ENCODE measurements around the gene TNFAIP8L2. TPM values are rescaled to one million over a fixed set of nuclear protein-coding genes. Genes with fewer than 3 reads are reported as not detected.
A peak's percentile ranks its signal among the peaks of the same experiment; 100 is the strongest.
"Not testable (repeated sequence)": the region's sequence is repeated elsewhere in the genome, so short reads cannot be mapped to it uniquely, and the experiment has no call there.

Gene TNFAIP8L2
- polyA plus RNA-seq, 1 donor = 1.7 TPM

- no peak for DNase-seq (ENCODE audit: low read depth)
These were observed 10.4 kb upstream of the TNFAIP8L2 start for GRCh38 chr1:151146072-151146411.

- DNase-seq (ENCODE audit: low read depth) = peak; percentile 86
These were observed 9.9 kb upstream of the TNFAIP8L2 start, which contains the start of gene SEMA6C for GRCh38 chr1:151146412-151147131. TSS of gene SEMA6C (minus strand) at chr1:151146631. CDS start at chr1:151142621, 4,010 bp downstream.

- DNase-seq (ENCODE audit: low read depth) = no peak
These were observed 9.3 kb upstream of the TNFAIP8L2 start for GRCh38 chr1:151147132-151147503.

- no peak for DNase-seq (ENCODE audit: low read depth)
These were observed 8.8 kb upstream of the TNFAIP8L2 start for GRCh38 chr1:151147665-151148064.

GRCh38 chr1:151157067-151157531 lies 650 bp downstream of the TNFAIP8L2 start:
- no peak for DNase-seq (ENCODE audit: low read depth)

GRCh38 chr1:151158326-151158725 lies 1.9 kb downstream of the TNFAIP8L2 start:
- DNase-seq (ENCODE audit: low read depth) = no peak

- DNase-seq (ENCODE audit: low read depth) = no peak
These were observed 2.4 kb downstream of the TNFAIP8L2 start for GRCh38 chr1:151158751-151159251.

- no peak for DNase-seq (ENCODE audit: low read depth)
These were observed 2.9 kb downstream of the TNFAIP8L2 start for GRCh38 chr1:151159373-151159772.

- DNase-seq (ENCODE audit: low read depth) = no peak
These were observed 8.4 kb downstream of the TNFAIP8L2 start for GRCh38 chr1:151164732-151165280.

GRCh38 chr1:151165281-151165737 lies 8.9 kb downstream of the TNFAIP8L2 start:
- DNase-seq (ENCODE audit: low read depth) = no peak

- DNase-seq (ENCODE audit: low read depth) = peak; percentile 98
These were observed 9.5 kb downstream of the TNFAIP8L2 start, which contains the start of the genes LYSMD1 and SCNM1 for GRCh38 chr1:151165738-151166504. TSS of gene LYSMD1 (minus strand) at chr1:151165902. CDS start at chr1:151165258, 644 bp downstream. TSS of gene SCNM1 (plus strand) at chr1:151166144. CDS start at chr1:151166153, 9 bp downstream.

- no peak for DNase-seq (ENCODE audit: low read depth)
These were observed 10.1 kb downstream of the TNFAIP8L2 start for GRCh38 chr1:151166505-151166956.

- DNase-seq (ENCODE audit: low read depth) = no peak
These were observed 10.7 kb downstream of the TNFAIP8L2 start for GRCh38 chr1:151167116-151167515.

- no peak for DNase-seq (ENCODE audit: low read depth)
These were observed 14.7 kb downstream of the TNFAIP8L2 start for GRCh38 chr1:151171190-151171589.

GRCh38 chr1:151175041-151175741 lies 18.7 kb downstream of the TNFAIP8L2 start:
- DNase-seq (ENCODE audit: low read depth) = no peak

GRCh38 chr1:151175863-151176262 lies 19.4 kb downstream of the TNFAIP8L2 start, which contains the start of gene TMOD4:
TSS of gene TMOD4 (minus strand) at chr1:151175981. CDS start at chr1:151174875, 1,106 bp downstream.
- DNase-seq (ENCODE audit: low read depth) = no peak

GRCh38 chr1:151176514-151177045 lies 20.1 kb downstream of the TNFAIP8L2 start:
- DNase-seq (ENCODE audit: low read depth) = no peak

- DNase-seq (ENCODE audit: low read depth) = no peak
These were observed 27.8 kb downstream of the TNFAIP8L2 start for GRCh38 chr1:151184211-151184610.

GRCh38 chr1:151187205-151187604 lies 30.8 kb downstream of the TNFAIP8L2 start:
- DNase-seq (ENCODE audit: low read depth) = no peak

GRCh38 chr1:151188667-151189066 lies 32.2 kb downstream of the TNFAIP8L2 start:
- DNase-seq (ENCODE audit: low read depth) = not testable (repeated sequence)

Data from forelimb muscle (tissue), 1 donor.